Activated effector memory CD4-positive, alpha-beta T cell treated with Interleukin-2 at 50 U/mL for 16 hours (primary cell): ENCODE data around the gene POP5.

ENCODE experiments used
- DNase-seq: peaks from one replicate; pipeline ENCODE4 v3.0.0-alpha.2; 2020

POP5 gene

GRCh38 chr12:120588948-120589930 lies 8.0 kb upstream of the POP5 start:
- no peak for DNase-seq

- no peak for DNase-seq
These were observed 7.2 kb upstream of the POP5 start for GRCh38 chr12:120588371-120588770.

- no peak for DNase-seq
These were observed 5.7 kb upstream of the POP5 start for GRCh38 chr12:120586860-120587259.

GRCh38 chr12:120586206-120586605 lies 5.0 kb upstream of the POP5 start:
- DNase-seq = no peak

- DNase-seq = peak; percentile 47
These were observed 3.3 kb upstream of the POP5 start for GRCh38 chr12:120584343-120585149.

- peak; percentile 75 for DNase-seq
These were observed 2.4 kb upstream of the POP5 start for GRCh38 chr12:120583478-120584030.

GRCh38 chr12:120581998-120582397 lies 796 bp upstream of the POP5 start:
- no peak for DNase-seq

GRCh38 chr12:120579179-120579578 lies 2.0 kb downstream of the POP5 start:
- DNase-seq = no peak

- DNase-seq = no peak
These were observed 7.1 kb downstream of the POP5 start for GRCh38 chr12:120574106-120574505.

GRCh38 chr12:120573560-120573959 lies 7.6 kb downstream of the POP5 start:
- DNase-seq = no peak

- no peak for DNase-seq
These were observed 9.9 kb downstream of the POP5 start for GRCh38 chr12:120571299-120571698.

- DNase-seq = no peak
These were observed 17.7 kb downstream of the POP5 start for GRCh38 chr12:120563495-120563894.

GRCh38 chr12:120562906-120563305 lies 18.3 kb downstream of the POP5 start:
- DNase-seq = no peak

GRCh38 chr12:120557589-120557988 lies 23.6 kb downstream of the POP5 start:
- no peak for DNase-seq

- no peak for DNase-seq
These were observed 26.5 kb downstream of the POP5 start for GRCh38 chr12:120554678-120555077.

GRCh38 chr12:120546050-120546386 lies 35.2 kb downstream of the POP5 start:
- DNase-seq = no peak

- DNase-seq = no peak
These were observed 36.5 kb downstream of the POP5 start for GRCh38 chr12:120544691-120545090.

- no peak for DNase-seq
These were observed 39.0 kb downstream of the POP5 start for GRCh38 chr12:120542166-120542565.

GRCh38 chr12:120540445-120540844 lies 40.8 kb downstream of the POP5 start:
- no peak for DNase-seq

GRCh38 chr12:120539303-120539702 lies 41.9 kb downstream of the POP5 start:
- no peak for DNase-seq

GRCh38 chr12:120538281-120539156 lies 42.7 kb downstream of the POP5 start:
- no peak for DNase-seq

- no peak for DNase-seq
These were observed 43.4 kb downstream of the POP5 start for GRCh38 chr12:120537856-120538220.
